ENCODE data around the gene SCIN. TPM values are rescaled to one million over a fixed set of nuclear protein-coding genes. Genes with fewer than 3 reads are reported as not detected.

The SCIN gene
- total and polyA plus RNA-seq, 12 donors, result 0.06 to 5.5 (median 0.79) TPM

DNA sequence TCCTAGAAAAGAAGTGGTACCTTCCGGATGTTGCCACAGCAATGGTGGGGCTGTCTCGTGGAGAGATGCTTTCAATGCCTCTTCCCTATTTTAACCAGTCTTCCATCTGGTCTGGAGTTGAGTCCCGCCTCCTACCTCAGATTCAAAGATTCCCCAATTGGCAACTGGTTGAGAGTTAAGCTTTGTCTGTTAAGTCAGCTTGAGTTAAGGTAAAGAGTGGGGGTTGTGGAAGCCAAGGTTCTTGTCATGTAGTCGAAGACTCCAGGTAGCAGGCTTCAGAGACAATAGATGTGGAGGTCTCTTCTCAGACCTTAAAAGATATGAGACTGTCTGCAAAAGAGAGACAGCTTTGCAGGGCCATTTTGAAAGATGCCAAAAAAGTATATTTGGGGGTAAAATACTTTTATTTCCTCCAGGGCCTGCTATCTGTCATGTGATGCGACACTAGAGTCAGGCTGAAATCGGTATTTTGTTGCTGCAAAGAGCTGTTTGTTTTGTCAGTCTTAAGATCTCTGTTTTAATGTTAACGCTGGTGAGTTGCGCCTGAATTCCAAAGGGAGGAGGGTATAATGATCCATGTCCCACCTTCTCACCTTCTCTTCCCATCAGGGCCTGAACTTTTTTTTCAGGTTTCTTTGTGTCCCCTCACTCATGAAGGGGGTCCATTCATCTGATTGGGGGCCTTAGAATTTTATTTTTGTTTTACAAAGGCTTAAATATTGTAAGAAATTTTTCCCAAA is 40.4 kb upstream of the SCIN start:
- 68 to 79% (median 76%) methylated on average over 8 of the region's 8 CpGs for WGBS, 4 donors
- no peaks in the 10 kb centered on the region for H3K27me3 ChIP-seq
- no peaks in the 10 kb centered on the region for H3K36me3 ChIP-seq (replicated peaks in 1 of 2)
- TF ChIP-seq, protein P1, sequence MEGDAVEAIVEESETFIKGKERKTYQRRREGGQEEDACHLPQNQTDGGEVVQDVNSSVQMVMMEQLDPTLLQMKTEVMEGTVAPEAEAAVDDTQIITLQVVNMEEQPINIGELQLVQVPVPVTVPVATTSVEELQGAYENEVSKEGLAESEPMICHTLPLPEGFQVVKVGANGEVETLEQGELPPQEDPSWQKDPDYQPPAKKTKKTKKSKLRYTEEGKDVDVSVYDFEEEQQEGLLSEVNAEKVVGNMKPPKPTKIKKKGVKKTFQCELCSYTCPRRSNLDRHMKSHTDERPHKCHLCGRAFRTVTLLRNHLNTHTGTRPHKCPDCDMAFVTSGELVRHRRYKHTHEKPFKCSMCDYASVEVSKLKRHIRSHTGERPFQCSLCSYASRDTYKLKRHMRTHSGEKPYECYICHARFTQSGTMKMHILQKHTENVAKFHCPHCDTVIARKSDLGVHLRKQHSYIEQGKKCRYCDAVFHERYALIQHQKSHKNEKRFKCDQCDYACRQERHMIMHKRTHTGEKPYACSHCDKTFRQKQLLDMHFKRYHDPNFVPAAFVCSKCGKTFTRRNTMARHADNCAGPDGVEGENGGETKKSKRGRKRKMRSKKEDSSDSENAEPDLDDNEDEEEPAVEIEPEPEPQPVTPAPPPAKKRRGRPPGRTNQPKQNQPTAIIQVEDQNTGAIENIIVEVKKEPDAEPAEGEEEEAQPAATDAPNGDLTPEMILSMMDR (IDR thresholded peaks at IDR 0.05), result no peak
- no peak for TF ChIP-seq POLR2A (IDR thresholded peaks at IDR 0.05)
- no peaks in the 10 kb centered on the region for H3K9me3 ChIP-seq (replicated peaks in 1 of 3)
- no peaks in the 10 kb centered on the region for H3K4me1 ChIP-seq (replicated peaks in 1 of 2)
- no peak for DNase-seq
- no peak overlapping the region for H3K27ac ChIP-seq
- intact Hi-C loops (cut with DNase I), result loop anchor here in 1 of 2 donors (5.0 kb wide), 1 partner anchor 92 kb away; no protein-coding TSS in a partner anchor
- no peak overlapping the region for H3K4me3 ChIP-seq

DNA sequence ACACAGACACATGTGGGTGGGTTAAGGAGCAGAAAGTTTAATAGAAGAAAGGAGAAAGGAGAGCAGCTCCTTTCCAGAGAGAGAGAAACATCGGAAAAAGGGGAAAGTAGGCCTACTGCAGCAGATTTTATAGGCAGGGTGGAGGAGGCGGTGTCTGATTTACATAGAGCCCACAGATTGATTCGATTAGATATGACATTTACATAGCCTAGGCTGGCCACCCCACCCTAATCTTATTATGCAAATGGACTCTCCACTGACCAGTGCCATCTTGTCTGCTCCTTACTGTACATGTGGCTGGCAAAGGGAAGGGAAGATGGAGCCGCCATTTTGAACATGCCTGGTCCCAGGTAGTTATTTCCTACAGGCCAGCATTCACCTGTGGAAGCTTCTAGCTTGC is 38.7 kb upstream of the SCIN start:
- H3K27ac ChIP-seq, result no peak overlapping the region
- DNase-seq, result no peak
- H3K4me3 ChIP-seq, result no peak overlapping the region
- 81 to 89% (median 84%) methylated on average over 4 of the region's 4 CpGs for WGBS, 4 donors
- H3K36me3 ChIP-seq (replicated peaks in 1 of 2), result no peaks in the 10 kb centered on the region
- no peaks in the 10 kb centered on the region for H3K9me3 ChIP-seq (replicated peaks in 1 of 3)
- TF ChIP-seq, protein P1 (IDR thresholded peaks at IDR 0.05), result no peak
- no peak for TF ChIP-seq POLR2A (IDR thresholded peaks at IDR 0.05)
- no peaks in the 10 kb centered on the region for H3K4me1 ChIP-seq (replicated peaks in 1 of 2)
- no peaks in the 10 kb centered on the region for H3K27me3 ChIP-seq
- intact Hi-C loops (cut with DNase I), result no loop called here

DNA sequence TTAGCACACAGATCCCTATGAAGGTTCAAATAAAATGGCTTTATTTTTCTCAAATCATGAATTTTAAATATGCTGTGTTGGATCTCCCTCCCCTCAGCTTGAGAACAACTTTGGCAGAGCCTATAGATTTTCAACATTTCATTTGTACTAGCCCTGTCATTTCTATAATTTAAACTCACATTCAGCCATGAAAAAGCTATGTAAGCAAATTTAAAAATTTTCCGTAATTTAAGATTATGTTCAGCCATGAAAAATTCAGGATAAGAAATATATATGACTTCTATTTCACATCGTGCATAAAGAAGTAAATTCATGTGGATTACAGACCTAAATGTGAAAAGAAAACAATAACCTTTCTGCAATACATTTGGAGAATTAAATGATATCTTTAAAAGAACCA is 36.5 kb upstream of the SCIN start:
- intact Hi-C loops (cut with DNase I), result no loop called here
- no peak overlapping the region for H3K27ac ChIP-seq
- no peaks in the 10 kb centered on the region for H3K36me3 ChIP-seq (replicated peaks in 1 of 2)
- no peaks in the 10 kb centered on the region for H3K9me3 ChIP-seq (replicated peaks in 1 of 3)
- no peak overlapping the region for H3K4me3 ChIP-seq
- TF ChIP-seq, protein P1 (IDR thresholded peaks at IDR 0.05), result no peak
- no peaks in the 10 kb centered on the region for H3K4me1 ChIP-seq (replicated peaks in 1 of 2)
- WGBS, 4 donors, result 50 to 82% (median 80%) methylated on average over 2 of the region's 2 CpGs
- H3K27me3 ChIP-seq, result no peaks in the 10 kb centered on the region
- no peak for DNase-seq

DNA sequence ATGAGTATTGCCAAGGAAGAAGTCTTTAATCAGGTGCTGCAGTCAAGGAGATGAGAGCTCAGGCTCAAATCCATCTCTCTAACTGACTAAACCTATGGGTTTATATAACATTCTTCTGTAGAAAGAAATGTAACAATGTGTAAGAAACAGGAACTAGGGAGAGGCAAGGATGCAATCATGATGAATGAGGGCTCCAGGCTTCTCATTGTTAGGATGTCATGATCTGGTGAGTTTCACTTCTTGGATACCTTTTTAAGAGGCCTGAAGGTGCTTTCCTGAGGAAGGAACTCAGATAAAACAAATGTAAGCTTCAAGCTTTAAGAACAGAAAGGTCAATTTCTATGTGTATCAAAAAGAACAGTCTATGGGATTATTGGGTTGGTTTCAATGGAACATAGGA is 30.8 kb upstream of the SCIN start:
- TF ChIP-seq, protein P1 (IDR thresholded peaks at IDR 0.05), result no peak
- no peak for TF ChIP-seq POLR2A (IDR thresholded peaks at IDR 0.05)
- intact Hi-C loops (cut with DNase I), result loop anchor here in 1 of 2 donors (10.0 kb wide), 1 partner anchor 75 kb away; no protein-coding TSS in a partner anchor
- DNase-seq, result no peak
- Histone ChIP-seq H3K36me3 (replicated peaks in 1 of 2) (no peaks in the 10 kb centered on the region), H3K27me3 (no peaks in the 10 kb centered on the region), H3K27ac (no peak overlapping the region), H3K4me3 (no peak overlapping the region), H3K4me1 (replicated peaks in 1 of 2) (no peaks in the 10 kb centered on the region), H3K9me3 (replicated peaks in 1 of 3) (no peaks in the 10 kb centered on the region)

All from adrenal gland (tissue), 12 donors.